HG03565 (cell line): ENCODE data around the gene TMEM108.

Experiments
- ATAC-seq: cut with Tn5 transposase; IDR thresholded peaks from one replicate; pipeline ENCODE4 v1.9.1; 2021; ENCODE audit warnings: mild to moderate bottlenecking, moderate library complexity; ENCODE audit not compliant: unreplicated experiment

Gene TMEM108

DNA sequence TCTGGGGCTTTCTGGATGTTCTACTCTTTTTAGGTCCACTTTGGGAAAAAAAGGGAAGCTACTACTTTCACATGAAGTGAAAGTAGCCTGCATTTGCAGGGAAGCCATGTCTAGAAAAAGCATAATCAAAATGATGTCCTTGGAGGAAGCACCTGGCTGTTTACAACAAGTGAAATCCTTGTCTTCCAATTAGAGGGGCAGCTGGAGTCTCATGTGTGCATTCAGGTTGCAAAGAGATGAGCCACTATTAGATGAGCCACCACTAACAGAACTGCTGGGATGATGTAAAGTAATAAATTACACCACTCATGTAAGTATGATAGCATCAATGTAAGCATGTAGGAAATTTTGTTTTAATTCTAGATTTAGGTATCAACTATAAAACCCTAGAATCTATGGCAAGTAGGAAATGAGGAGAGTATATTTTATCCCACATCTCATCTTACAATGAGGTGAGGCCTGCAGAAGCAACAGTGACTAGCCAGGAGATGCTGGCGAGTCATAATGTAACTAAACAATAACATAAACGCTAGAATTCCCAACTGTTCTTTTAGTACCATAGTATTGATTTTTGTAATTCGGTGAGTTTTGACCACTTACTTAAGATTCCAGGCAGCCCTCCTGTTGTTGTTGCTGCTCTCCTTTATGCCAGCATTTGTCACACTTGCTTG, 75.9 kb downstream of the TMEM108 start:
- no peak for ATAC-seq

DNA sequence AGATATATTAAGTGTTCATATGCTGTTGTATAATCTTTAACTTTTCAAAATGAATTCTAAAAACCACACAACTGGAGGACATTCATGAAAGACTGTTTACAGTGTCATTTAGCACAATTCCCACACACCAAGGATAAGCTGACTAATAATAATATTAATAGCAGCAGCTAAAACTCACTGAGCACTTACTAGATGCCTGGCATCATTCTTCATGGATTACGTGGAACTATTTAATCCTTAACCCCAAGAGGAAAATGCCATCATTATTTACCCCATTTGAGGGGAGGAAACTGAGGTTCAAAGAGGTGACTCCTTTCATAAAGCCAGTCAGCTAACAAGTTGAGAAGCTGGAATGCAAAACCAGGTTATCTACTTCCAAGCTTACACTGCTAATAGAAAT, 77.0 kb downstream of the TMEM108 start:
- no peak for ATAC-seq

DNA sequence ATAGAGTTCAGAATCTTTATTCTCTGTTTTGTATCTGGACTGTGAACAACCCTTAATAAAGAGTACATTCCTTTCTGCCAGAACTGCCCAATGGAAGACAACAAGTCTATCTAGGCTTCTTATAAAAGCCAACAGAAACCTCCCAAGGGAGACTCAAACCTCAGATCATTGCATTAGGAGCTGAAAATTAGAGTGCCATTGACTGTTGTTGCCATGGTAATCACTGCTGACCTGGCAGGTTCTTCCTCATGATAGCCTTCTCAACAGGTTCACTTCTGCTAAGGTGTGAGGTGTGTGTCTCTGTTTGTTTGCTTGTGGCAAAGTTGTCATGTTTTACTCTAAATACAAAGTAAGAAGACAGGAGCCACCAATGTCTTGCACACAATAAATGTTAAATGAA, 79.2 kb downstream of the TMEM108 start:
- ATAC-seq, result no peak

DNA sequence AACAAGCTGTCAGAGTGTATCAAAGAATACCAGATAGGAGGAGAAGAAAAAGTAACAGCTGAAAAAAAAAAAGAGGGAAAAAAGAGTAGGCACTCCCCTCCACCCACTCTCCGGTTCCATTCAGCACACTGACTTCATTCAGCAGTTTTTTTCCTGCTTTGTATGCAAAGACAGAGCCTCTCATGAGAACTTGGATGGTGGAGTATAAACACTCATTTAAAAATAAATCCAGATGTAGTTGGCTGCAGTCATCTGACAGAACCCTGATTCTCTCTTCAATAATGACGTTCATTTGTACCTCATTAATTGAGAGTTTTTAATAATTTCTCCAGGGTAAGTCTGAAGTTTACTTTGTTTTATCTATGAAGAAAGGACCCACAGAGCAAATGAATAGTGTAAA, 81.0 kb downstream of the TMEM108 start:
- ATAC-seq, result no peak

DNA sequence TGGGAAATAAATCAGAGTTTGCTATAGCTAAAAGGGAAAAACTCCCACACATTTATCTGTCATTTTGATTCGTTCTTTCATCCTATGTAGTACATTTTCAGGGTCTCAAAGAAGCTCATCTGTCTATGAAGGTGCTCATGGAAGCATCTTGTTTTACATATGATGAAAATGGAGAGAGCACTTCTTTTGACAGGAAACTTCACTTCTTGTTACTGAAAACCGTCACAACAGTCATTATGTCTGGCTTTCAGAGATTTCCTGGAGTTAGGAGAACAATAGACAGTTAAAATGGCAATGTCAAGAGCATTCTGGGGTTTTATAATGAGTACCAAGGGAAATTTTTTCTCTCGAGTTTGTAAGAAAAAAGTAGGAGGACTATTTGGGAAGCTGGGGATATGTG, 83.3 kb downstream of the TMEM108 start:
- no peak for ATAC-seq

DNA sequence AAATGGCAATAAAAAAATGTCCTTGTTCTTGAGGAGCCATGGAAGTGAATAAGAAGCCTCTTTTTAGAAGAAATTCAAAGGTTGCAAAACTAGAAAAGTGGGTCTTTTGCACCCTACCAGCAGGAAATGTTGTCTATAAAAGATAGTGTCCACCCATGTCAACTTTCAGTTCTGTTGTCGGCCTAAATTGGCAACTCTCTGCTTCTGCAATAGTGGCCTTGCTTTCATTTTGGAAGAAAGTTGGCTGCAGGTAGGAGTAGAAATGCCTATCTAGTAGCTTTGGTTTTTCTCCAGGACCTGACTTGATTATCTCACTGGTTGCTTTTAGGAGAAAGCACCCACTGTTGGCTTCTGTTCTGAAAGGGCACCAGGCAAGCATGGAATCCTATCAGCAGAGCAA, 85.4 kb downstream of the TMEM108 start:
- ATAC-seq, result no peak

DNA sequence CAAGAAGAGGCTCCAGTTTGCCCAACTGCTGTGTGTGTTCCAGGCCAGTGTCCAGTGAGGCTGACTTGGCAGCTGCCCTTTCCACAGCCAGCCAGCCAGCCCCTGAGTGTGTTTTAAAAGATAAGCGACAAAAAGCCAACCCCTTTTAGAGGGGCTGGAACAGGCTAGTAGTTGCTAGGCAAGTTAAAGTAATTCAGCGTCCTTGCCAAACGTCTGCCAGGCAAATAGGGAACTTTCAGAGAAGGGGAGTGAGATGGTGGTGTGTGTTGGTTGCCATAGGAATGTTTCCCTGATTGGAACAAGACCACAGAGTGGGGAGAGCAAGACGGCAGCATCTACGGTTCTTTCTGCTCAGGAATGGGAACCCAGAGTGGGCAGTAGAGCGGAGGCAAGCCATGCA, 86.3 kb downstream of the TMEM108 start:
- no peak for ATAC-seq

DNA sequence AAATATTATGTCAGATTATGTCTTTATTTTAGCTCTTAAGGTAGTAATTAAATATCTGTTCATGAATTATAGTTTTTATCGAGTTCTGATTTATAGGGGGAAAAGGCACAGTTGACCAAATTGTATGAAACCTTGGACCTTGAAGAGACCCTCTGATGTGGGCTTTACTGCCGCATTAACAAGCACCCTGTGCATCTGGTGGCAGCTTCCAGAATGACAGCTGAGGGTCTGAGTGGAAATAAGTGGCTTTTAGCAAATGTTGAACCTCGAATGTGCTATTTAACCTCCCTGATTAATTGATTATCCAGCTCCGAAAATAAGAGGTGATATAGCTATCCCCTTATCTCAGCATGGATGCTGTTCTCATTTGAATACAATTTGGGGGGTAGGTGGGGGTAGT, 87.0 kb downstream of the TMEM108 start:
- ATAC-seq, result no peak

DNA sequence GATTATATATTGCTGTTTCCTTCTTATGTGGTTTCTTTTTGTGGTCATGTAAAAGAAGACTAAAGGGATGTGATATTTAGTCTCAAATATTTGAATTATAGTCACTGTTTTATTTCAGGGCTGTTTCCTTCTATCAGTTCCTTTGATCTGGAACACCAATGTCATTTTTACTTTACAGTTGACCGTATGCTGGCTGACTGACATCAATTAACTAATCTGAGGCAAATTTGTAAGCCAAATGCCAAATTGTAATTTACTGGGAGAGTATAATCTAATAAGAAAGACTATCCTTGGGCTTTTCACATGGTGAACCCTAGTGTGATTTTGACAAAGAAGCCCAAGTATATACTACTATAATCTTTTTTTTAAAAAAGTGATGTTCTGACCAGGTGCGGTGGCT, 87.6 kb downstream of the TMEM108 start:
- no peak for ATAC-seq

DNA sequence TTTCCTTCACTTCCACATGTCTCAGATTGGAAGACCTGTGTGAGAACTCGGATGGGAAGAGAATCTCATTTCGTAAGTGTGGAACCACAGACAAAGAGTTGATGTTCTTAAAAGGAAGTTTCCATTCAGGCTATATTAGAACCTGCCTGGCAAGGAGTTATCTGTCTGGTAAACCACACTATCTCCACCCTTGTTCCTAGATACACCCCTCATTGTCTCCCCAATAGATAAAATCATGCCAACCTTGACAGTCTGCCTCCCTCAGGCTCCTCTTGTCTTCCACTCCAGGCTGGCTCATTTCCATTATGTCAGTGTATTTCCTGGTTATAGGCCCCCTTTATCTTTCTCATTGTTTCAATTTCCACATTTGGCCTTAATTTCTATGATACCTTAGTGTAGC, 89.2 kb downstream of the TMEM108 start:
- ATAC-seq, result no peak

DNA sequence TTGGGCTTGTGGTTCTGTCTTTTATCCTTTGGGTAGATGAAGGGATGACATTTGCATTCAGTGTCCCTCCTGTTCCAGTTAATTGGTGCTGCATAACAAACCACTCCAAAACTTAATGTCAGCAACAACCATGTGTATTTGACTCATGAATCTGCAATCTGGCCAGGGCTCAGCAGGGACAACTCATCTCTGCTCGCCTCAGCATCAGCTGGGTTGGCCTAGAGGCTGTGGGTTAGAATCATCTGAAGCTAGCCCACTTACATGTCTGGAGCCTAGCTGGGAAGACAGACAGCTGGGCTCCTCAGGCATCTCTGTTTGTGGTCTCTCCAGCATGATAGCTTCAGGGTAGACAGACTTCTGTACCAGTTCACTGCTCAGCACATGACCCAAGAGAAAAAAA, 92.0 kb downstream of the TMEM108 start:
- no peak for ATAC-seq

DNA sequence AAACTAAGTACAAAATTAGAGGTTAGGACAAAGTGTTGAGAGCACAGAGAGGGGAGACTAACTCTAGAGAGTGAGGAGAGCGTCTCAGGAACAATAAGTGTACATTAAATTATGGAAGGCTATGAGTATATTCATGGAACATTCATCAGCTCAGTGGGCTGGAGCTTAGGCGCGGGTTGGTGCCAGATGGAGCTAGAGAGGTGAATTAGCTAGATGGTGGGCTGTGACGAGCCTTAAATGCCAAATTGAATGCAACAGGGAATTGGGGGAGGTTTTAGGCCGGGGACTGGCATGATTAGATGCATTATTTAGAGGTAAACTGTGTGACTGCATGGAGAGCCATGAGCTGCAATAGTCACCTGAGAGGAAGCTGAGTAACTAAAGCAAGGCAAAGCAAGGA, 97.1 kb downstream of the TMEM108 start:
- ATAC-seq, result no peak

DNA sequence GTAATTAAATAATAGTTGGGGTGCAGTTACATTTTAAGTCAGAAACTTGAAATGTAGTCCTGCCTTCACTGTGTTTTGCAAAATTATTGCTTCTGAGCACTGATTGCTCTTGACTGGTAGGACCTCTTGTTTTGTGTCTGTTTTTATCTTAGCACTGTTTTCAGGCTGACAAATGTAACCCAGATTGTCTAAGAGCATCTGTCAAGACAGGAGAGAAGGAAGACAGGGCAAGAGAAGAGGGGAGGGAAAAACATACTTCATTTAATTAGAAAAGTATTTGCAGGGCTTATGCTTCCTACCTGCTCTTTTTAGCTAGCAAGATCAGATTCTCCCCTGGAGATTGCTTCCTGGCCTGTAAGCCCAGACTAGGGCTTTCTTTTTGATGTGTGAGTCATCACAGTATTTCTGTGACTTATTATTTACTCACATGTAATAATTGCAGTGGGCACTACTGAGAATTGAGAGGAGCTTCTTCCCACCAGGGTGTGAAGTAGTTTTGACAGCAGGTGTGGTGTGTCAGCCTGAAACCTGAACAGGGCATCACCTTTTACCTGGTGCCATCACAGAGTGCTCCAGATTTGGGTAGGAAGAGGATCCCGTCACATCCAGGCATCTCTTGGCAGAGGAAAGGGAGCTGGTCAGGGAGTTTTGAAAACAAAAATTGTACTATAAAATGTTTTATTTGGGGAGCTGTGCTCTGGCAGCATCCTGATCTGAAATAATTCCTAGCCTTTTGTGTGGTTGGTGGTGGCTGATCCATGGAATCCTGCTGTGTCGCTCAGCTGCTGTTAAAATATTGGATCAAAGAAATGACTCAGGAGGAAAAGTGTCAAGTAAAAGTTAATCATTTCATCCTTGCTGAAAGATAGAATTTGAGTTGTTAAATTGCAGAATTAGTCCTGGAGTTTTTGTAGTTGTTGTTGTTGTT, 98.2 kb downstream of the TMEM108 start:
- peak; percentile 44 for ATAC-seq

DNA sequence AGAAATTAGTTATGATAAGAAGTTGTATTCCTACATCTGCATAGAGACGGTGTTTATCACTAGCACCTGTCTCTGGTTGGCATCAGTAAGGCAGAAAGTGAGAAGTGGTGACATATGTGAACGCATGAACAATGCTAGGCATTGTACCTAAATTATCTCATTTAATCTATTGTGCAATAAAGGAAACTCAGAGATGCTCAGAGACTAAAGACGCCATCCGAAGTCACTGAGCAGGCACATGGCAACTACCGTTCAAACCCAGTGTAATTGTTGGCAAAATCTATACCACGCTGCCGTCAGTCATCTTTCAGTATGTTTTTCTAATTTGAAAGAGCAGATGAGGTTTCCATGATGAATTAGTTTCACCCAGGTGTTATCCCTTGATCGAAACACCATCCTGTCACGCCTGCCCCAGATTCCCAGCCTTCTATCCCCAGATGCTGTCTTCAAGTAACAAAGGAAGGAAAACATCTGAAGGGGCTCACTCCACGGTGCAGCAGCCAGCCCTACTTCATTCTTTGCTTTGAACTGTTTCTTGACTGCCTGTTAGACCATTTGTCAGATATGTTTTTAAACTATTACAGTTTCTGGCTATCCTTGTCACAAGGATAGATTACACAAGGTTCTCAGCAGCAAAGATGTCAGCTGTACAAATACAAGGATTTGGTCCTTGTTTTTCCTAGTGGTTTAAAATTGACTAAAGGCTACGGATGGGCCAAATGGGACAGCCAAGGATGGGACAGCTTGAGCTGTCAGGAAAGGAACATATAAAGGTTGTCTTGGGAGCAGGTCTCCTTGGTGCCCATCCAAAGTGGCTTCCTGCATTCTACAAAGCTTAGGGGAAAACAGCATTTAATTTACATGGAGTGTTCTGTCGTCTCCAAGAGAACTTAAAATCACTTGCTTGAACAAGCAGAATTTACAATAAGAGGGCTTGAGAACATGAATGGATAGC, 99.1 kb downstream of the TMEM108 start:
- ATAC-seq, result no peak

DNA sequence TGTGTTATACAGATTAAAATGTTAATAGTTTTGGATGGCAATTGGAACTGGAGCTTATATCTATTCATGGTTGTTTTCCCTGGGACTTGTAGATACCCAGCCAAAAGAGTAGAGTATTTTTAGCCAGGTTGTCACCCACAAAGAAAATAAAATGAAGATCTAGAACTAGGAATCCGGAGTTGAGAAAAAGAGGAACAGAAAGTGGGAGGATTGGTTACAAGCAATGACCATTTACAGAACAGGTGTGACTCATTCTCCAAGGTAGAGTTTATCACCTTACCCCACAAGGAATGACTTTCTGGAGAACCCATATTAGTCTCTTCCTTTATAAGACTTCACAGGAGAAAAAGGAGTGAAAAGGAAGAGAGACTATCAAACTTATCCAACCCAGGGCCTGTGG, 99.8 kb downstream of the TMEM108 start:
- ATAC-seq, result peak; percentile 95

DNA sequence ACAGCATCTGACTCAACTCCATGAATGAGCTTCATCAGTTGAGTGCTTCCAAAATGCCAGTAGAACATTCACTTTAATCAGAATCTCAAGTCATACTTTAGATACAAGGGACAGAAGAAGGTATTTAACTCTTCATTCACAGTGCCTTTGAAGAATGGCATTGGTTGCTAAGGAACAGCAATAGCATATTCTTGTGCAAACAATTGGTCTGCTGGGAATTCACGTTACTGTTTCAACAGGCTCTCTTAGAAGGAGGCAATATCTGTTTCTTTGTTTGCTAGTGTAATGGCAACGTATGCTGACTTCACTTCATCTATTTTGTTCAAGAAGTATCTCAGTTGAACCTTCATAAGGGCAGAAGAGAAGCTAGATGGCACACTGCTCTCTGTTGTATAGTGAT, 113.9 kb downstream of the TMEM108 start:
- ATAC-seq, result no peak

DNA sequence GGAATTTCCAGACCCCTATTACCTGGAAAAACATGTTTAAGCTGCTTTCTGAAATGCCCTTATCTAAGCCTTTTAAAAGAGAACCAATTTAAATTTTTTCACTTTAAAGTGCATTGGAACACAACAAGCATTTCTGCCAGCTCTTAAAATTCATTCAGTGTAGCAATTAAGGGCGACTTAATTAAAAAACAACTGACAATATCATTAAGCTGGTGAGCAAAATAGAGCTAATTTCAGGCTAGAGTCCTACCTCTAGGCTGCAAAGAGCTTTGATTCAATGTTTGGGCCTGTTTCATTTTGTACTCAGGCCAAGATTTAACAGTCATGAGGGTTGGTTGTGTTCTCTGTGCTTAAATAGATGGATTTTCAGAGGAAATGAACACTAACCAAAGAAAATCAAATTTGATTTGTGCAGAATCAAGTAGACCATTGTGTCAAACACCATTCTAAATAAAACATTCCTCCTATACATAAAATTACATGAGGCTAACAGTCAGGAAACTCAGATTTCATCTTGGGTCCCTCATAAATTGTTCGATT, 114.6 kb downstream of the TMEM108 start:
- ATAC-seq, result no peak

DNA sequence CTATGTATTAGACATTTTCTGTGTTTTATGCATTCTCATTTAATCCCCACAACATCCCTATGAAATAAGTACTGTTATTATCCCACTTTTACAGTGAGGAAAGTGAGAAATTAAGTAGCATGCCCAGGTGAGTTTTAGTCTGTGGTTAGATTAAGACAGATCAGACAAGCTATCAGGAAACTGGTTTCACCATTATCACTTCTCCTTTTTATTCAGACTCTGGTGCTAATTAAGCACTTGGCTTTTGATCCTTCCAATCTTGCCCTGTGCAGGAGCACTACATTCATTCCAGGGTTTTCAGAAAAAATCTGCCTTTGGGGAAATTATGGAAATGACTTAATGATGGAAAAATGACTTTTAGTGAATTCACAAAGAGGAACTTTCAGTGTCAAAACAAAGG, 115.2 kb downstream of the TMEM108 start:
- no peak for ATAC-seq

DNA sequence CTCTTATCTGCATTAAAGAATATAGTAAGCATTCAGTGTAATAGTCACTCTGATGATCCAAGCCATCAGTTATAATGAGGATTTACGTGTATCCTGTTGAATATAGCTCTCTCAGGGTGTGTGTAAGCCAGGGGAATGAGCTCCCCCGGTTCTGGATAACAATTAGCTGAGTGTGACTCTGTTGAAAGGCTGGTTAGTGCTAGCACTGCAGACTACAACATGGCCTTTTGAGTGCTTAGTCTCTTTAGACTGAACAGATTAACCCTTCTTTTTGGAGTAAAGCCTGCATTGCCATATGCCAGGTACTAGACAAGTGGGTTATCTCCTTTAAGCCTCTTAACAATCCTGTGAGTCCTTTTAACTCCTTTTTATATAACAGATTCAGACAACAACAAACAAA, 119.5 kb downstream of the TMEM108 start:
- no peak for ATAC-seq

DNA sequence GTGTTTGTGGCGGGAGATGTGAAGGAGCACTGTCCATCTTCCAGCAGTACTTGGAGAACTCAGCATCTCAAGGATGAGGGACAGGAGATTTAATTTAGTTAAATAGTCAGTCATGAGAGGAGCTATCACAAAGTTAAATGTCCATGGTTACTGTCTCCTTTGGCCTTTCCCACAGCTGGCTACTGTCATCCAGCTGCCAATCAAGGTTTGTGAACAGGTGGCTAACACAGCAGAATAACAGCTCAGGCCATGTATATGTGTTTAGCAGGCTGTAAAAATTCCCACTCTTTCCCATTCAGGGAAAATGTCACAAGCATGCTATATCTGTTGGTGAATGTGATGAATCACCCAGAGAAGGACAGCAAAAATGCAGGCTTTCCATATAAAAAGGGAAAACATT, 120.5 kb downstream of the TMEM108 start:
- ATAC-seq, result no peak
